Astrocyte (in vitro differentiated cells and primary cell): ENCODE results near the gene ONECUT3.
"Not testable (repeated sequence)": the region's sequence is repeated elsewhere in the genome, so short reads cannot be mapped to it uniquely, and the experiment has no call there.

Experiments
- EZH2 ChIP-seq: IDR thresholded peaks from 2 replicates; pipeline ENCODE4 v1.6.1; 2012; ENCODE audit warnings: mild to moderate bottlenecking, low read length, inconsistent platforms; ENCODE audit not compliant: insufficient read depth
- TF ChIP-seq, protein P1 (sequence below): IDR thresholded peaks from 2 replicates; pipeline ENCODE4 v1.5.1; 2011; ENCODE audit warnings: low read depth, mild to moderate bottlenecking, inconsistent platforms, low read length, moderate library complexity; ENCODE audit not compliant: insufficient read depth

GRCh38 chr19:1797313-1797712, 44.0 kb downstream of the ONECUT3 start:
- TF ChIP-seq, protein P1, sequence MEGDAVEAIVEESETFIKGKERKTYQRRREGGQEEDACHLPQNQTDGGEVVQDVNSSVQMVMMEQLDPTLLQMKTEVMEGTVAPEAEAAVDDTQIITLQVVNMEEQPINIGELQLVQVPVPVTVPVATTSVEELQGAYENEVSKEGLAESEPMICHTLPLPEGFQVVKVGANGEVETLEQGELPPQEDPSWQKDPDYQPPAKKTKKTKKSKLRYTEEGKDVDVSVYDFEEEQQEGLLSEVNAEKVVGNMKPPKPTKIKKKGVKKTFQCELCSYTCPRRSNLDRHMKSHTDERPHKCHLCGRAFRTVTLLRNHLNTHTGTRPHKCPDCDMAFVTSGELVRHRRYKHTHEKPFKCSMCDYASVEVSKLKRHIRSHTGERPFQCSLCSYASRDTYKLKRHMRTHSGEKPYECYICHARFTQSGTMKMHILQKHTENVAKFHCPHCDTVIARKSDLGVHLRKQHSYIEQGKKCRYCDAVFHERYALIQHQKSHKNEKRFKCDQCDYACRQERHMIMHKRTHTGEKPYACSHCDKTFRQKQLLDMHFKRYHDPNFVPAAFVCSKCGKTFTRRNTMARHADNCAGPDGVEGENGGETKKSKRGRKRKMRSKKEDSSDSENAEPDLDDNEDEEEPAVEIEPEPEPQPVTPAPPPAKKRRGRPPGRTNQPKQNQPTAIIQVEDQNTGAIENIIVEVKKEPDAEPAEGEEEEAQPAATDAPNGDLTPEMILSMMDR, result not testable (repeated sequence)
- TF ChIP-seq EZH2, result not testable (repeated sequence)
